ENCODE data around the gene MTHFR. TPM values are rescaled to one million over a fixed set of nuclear protein-coding genes. Genes with fewer than 3 reads are reported as not detected.

Gene MTHFR
- total RNA-seq, 6 donors from 2014 or later = 51.5 to 163 (median 58.2) TPM

GRCh38 chr1:11838349-11839272 is 32.8 kb upstream of the MTHFR start:
- peak; percentile 73 to 86 for DNase-seq
- TF ChIP-seq EP300 (IDR thresholded peaks at IDR 0.05) (no peak), CTCF (IDR thresholded peaks at IDR 0.05) (peak; percentile 86 to 94 (median 92)), POLR2AphosphoS5 (IDR thresholded peaks at IDR 0.05) (no peak), POLR2A (IDR thresholded peaks at IDR 0.05) (no peak)
- no peak overlapping the region for H3K27ac ChIP-seq
- WGBS, 2 donors = 65 to 69% methylated on average over 37 to 40 of the region's 40 CpGs
- H3K9me3 ChIP-seq = no peaks in the 10 kb centered on the region
- H3K4me3 ChIP-seq = no peak overlapping the region
- H3K36me3 ChIP-seq = peaks cover 34 to 99% (median 91%) of the 10 kb centered on the region in 4 donors
- peak; percentile 76 to 86 for ATAC-seq (ENCODE audit: low FRiP score in 2 of 2)
- H3K27me3 ChIP-seq = no peaks in the 10 kb centered on the region
- H3K4me1 ChIP-seq = peaks cover 0 to 8% (median 3%) of the 10 kb centered on the region in 4 donors

- ATAC-seq (ENCODE audit: low FRiP score in 2 of 2) (no peak), DNase-seq (no peak)
- Histone ChIP-seq H3K27ac (no peak overlapping the region), H3K9me3 (no peaks in the 10 kb centered on the region), H3K4me3 (no peak overlapping the region), H3K27me3 (no peaks in the 10 kb centered on the region), H3K4me1 (peaks cover 0 to 5% (median 3%) of the 10 kb centered on the region in 4 donors), H3K36me3 (peaks cover 37 to 99% (median 92%) of the 10 kb centered on the region in 4 donors)
- WGBS, 2 donors = 88 to 92% methylated on average over 9 to 11 of the region's 11 CpGs
- no peak for TF ChIP-seq POLR2A (IDR thresholded peaks at IDR 0.05)
Observed at GRCh38 chr1:11837767-11838348, 32.1 kb upstream of the MTHFR start.

DNA sequence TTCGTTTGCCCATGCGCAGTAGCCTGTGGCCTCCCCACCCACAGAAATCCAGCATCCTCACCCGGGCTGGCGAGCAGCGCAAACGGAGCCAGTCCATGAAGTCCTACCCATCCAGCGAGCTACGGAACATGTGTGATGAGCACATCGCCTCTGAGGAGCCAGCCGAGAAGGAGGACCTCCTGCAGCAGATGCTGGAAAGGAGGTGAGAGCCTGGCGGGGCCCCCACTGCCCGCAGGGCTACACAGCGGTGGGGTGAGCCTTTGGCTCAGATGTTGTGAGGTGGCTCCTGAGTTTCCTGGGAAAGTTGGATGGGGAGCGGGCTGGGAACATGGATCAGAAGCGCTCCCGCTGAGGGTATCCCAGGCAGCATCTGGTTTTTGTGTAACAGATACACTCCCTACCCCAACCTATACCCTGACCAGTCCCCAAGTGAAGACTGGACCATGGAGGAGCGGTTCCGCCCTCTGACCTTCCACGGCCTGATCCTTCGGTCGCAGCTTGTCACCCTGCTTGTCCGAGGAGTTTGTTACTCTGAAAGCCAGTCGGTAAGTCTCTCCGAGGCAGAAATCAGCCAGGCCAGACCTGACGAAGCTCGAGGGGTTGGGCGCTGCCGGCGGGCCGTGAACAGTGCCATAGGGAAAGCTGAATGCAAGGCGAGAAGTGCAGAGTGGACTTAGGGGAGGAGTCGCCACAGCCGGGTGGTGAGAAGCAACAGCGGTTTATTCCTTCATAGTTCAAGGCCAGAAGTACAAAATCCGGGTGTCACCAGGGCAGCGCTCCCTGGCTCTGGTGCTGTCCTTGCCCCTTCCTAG is 31.4 kb upstream of the MTHFR start:
- 87 to 92% methylated on average over 27 to 35 of the region's 36 CpGs for WGBS, 2 donors
- TF ChIP-seq CTCF (IDR thresholded peaks at IDR 0.05) = no peak
- no peak for TF ChIP-seq POLR2AphosphoS5 (IDR thresholded peaks at IDR 0.05)
- no peak for TF ChIP-seq POLR2A (IDR thresholded peaks at IDR 0.05)
- no peak for TF ChIP-seq EP300 (IDR thresholded peaks at IDR 0.05)
- Histone ChIP-seq H3K27ac (no peak overlapping the region), H3K4me3 (no peak overlapping the region), H3K4me1 (no peaks in the 10 kb centered on the region), H3K9me3 (no peaks in the 10 kb centered on the region), H3K36me3 (peaks cover 37 to 99% (median 91%) of the 10 kb centered on the region in 4 donors), H3K27me3 (no peaks in the 10 kb centered on the region)
- peak in 1 of 2 donors; percentile 77 for DNase-seq
- no peak for ATAC-seq (ENCODE audit: low FRiP score in 2 of 2)

DNA sequence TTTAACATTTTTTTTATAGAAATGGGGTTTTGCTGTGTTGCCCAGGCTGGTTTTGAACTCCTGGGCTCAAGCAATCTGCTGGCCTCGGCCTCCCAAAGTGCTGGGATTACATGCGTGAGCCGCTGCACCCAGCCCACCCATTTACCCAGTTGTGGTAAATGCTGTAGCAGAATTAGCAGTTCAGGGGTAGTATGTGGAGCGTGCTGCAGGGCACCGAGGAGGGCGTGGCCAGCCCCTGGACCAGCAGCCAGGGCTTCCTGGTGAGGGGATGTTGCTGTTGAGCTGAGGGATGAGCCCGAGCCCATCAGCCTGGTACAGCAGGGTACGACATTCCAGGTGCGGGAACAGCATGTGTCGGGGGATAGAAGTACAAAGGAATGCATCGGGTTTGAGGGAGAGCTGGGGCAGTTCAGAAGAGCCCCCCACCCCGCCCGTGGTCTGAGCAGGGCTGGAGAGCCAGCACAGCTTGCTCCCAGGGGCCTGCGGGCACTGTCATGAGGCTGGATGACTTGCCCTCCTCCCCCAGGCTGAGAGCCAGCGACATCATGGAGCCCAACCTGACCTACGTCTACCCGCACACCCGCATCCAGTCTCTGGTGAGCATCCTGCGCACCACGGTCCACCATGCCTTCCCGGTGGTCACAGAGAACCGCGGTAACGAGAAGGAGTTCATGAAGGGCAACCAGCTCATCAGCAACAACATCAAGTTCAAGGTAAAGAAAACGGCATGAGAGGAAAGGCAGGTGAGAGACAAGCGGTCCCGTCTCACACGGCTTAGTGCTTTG is 29.9 kb upstream of the MTHFR start:
- peak in 1 of 2 donors; percentile 51 for DNase-seq
- ATAC-seq (ENCODE audit: low FRiP score in 2 of 2) = no peak
- Histone ChIP-seq H3K27me3 (no peaks in the 10 kb centered on the region), H3K27ac (no peak overlapping the region), H3K4me3 (no peak overlapping the region), H3K9me3 (no peaks in the 10 kb centered on the region), H3K36me3 (peaks cover 36 to 96% (median 90%) of the 10 kb centered on the region in 4 donors), H3K4me1 (no peaks in the 10 kb centered on the region)
- WGBS, 2 donors = 94% methylated on average over 21 to 28 of the region's 28 CpGs
- no peak for TF ChIP-seq EP300 (IDR thresholded peaks at IDR 0.05)
- TF ChIP-seq POLR2AphosphoS5 (IDR thresholded peaks at IDR 0.05) = no peak
- no peak for TF ChIP-seq CTCF (IDR thresholded peaks at IDR 0.05)
- TF ChIP-seq POLR2A (IDR thresholded peaks at IDR 0.05) = no peak

All from upper lobe of left lung (tissue), 6 donors.